HT1080 (cell line): ENCODE data around the gene MOAP1. TPM values are rescaled to one million over a fixed set of nuclear protein-coding genes. Genes with fewer than 3 reads are reported as not detected.
"Not testable (repeated sequence)": the region's sequence is repeated elsewhere in the genome, so short reads cannot be mapped to it uniquely, and the experiment has no call there.

Experiments
- DNase-seq: peaks from one replicate; pipeline ENCODE4 v3.0.0-alpha.2; 2015; ENCODE audit warnings: low read depth
- polyA plus RNA-seq, 2 experiments: library from polyadenylated mRNA; depleted of rRNA; stranded (reverse); fragments of >200 nt; gene quantifications; 2 replicates each; pipeline ENCODE4 v1.2.3, GENCODE V29; 2015
- total RNA-seq: library from RNA; depleted of rRNA; stranded (reverse); fragments of >200 nt; shearing (Covaris generic); gene quantifications from 2 replicates; pipeline ENCODE4 v1.2.3, GENCODE V29; 2014; rRNA removed

MOAP1 gene
- 22.9 and 23.0 TPM in 2 replicates for total RNA-seq
- polyA plus RNA-seq (2015; cell fraction: cytosol; rRNA removed): 15.4 and 19.5 TPM in 2 replicates
- 20.1 and 22.2 TPM in 2 replicates for polyA plus RNA-seq (2015; cell fraction: nucleus; rRNA removed)

- DNase-seq: peak; percentile 74
Measured at GRCh38 chr14:93184391-93185348, at the start of gene MOAP1, which contains the start of gene LYSET. Gene MOAP1, minus strand, starts transcription at chr14:93184897. Its CDS starts 655 bp downstream, at chr14:93184242. Gene LYSET, plus strand, starts transcription at chr14:93185317. Its CDS starts 89 bp downstream, at chr14:93185406.

GRCh38 chr14:93233078-93233477 lies 48.4 kb upstream of the MOAP1 start:
- not testable (repeated sequence) for DNase-seq

- DNase-seq: no peak
Measured at GRCh38 chr14:93232159-93232558, 47.5 kb upstream of the MOAP1 start.

- no peak for DNase-seq
Measured at GRCh38 chr14:93231129-93231979, 46.7 kb upstream of the MOAP1 start.

GRCh38 chr14:93230539-93230938 lies 45.8 kb upstream of the MOAP1 start:
- no peak for DNase-seq

GRCh38 chr14:93228550-93228949 lies 43.9 kb upstream of the MOAP1 start:
- DNase-seq: no peak

- no peak for DNase-seq
Measured at GRCh38 chr14:93223565-93223964, 38.9 kb upstream of the MOAP1 start.

GRCh38 chr14:93220509-93220908 lies 35.8 kb upstream of the MOAP1 start:
- no peak for DNase-seq

- peak; percentile 26 for DNase-seq
Measured at GRCh38 chr14:93219103-93219726, 34.5 kb upstream of the MOAP1 start.

- DNase-seq: no peak
Measured at GRCh38 chr14:93214598-93214997, 29.9 kb upstream of the MOAP1 start.

GRCh38 chr14:93212432-93212831 lies 27.7 kb upstream of the MOAP1 start:
- DNase-seq: no peak

- peak; percentile 65 for DNase-seq
Measured at GRCh38 chr14:93207468-93208308, 23.0 kb upstream of the MOAP1 start.

- peak; percentile 99 for DNase-seq
Measured at GRCh38 chr14:93206793-93207467, 22.2 kb upstream of the MOAP1 start, which contains the start of the genes GON7 and UBR7. Gene GON7, minus strand, starts transcription at chr14:93207065. Its CDS starts 28 bp downstream, at chr14:93207037. Gene UBR7, plus strand, starts transcription at chr14:93207256. Its CDS starts 36 bp downstream, at chr14:93207292.

- no peak for DNase-seq
Measured at GRCh38 chr14:93201155-93201704, 16.5 kb upstream of the MOAP1 start.

- no peak for DNase-seq
Measured at GRCh38 chr14:93200553-93200952, 15.9 kb upstream of the MOAP1 start.

- DNase-seq: no peak
Measured at GRCh38 chr14:93199031-93199430, 14.3 kb upstream of the MOAP1 start.

GRCh38 chr14:93195316-93195999 lies 10.8 kb upstream of the MOAP1 start:
- no peak for DNase-seq

- DNase-seq: no peak
Measured at GRCh38 chr14:93186956-93187355, 2.3 kb upstream of the MOAP1 start.
